Cerebellar nuclear complex (tissue), 1 donor: ENCODE measurements around the gene CXCL6.

ENCODE experiments used
- DNase-seq, 2 experiments: peaks; one replicate each; lab custom pipeline; 2025; lab: John Stamatoyannopoulos, UW

CXCL6 gene

DNA sequence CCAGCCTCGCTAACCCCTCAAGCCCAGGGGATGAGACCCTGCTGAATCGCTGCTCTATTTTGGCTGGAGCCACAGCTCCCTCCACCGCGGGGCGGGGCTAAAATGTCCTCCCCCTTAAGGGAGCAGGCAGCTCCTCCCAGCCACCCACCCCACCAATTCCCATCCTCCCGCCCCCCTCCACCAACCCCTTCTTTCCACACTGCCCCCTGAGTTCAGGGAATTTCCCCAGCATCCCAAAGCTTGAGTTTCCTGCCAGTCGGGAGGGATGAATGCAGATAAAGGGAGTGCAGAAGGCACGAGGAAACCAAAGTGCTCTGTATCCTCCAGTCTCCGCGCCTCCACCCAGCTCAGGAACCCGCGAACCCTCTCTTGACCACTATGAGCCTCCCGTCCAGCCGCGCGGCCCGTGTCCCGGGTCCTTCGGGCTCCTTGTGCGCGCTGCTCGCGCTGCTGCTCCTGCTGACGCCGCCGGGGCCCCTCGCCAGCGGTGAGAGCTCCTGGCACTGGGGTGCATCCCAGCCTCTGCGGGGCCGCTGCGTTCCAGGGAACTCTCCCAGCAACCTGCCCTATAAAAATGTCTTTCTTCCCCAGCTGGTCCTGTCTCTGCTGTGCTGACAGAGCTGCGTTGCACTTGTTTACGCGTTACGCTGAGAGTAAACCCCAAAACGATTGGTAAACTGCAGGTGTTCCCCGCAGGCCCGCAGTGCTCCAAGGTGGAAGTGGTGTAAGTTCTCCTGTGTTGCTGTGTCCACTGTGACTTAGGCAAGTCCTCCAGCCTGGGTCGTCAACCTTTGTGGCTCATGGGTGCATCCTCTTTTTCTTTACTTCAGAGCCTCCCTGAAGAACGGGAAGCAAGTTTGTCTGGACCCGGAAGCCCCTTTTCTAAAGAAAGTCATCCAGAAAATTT lies at the start of gene CXCL6:
TSS of gene CXCL6 (plus strand) at position 306 of the 907 bp plus-strand sequence. CDS start at position 379, 73 bp downstream.
- DNase-seq = no peak

GRCh38 chr4:73788411-73788810 lies 48.1 kb upstream of the CXCL6 start:
- DNase-seq = no peak

DNA sequence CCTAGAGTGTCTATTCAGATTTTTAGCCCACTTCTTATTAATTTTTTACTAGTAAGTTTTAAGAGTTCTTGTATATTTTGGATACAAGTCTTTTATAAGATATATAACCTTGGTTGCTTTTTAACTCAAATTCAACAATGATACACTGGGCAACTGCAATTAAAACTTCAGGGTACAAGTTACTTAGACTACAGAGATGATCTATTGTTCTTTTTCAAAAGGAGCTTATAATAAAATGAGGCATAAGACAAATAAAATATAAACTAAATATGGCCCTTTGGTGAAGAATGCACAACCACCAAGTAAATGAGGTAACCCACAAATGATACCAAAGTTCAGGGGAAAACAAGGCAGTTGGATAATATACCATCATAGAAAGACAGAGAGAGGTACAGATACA lies 37.6 kb upstream of the CXCL6 start:
- no peak for DNase-seq

GRCh38 chr4:73800206-73800605 lies 36.3 kb upstream of the CXCL6 start:
- DNase-seq = no peak

- no peak for DNase-seq
Observed at GRCh38 chr4:73801692-73802091, 34.8 kb upstream of the CXCL6 start.

DNA sequence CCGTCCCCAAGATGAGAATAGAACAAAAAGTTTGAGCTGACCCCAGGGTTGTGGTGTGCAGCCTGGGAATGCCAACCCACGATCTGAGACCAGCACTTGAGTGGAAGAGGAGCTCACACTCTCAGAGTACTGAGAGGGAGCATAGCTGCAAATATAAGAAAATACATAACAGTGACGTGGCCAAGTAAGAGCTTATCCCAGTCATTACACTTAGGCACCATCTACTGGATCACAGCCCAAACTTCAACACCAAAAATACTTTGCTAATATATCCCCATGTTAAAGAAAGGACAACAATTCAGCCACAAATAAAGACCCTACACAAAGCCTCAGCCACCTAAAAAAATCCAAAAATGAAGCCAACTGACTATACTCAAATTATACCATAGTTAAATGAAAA lies 33.3 kb upstream of the CXCL6 start:
- no peak for DNase-seq

DNA sequence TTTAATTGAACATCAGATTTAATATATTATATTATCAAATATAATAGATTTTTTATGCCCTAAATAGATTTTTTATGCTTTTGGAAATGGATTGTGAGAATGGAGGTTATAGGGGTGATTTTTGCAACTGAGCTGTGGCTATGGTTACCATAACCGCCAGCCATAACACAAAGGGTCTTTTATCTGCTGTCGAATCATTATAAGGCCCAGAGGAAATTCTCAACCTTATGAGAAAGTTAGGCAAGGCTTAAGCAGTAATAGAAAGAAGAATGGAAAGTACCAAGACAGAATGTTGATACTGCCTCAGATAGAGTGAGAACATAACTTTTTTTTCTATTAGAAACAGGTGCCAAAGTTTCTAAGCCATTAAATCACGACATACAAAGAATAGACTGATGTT lies 26.3 kb upstream of the CXCL6 start:
- no peak for DNase-seq

- no peak for DNase-seq
Observed at GRCh38 chr4:73811841-73812240, 24.6 kb upstream of the CXCL6 start.

DNA sequence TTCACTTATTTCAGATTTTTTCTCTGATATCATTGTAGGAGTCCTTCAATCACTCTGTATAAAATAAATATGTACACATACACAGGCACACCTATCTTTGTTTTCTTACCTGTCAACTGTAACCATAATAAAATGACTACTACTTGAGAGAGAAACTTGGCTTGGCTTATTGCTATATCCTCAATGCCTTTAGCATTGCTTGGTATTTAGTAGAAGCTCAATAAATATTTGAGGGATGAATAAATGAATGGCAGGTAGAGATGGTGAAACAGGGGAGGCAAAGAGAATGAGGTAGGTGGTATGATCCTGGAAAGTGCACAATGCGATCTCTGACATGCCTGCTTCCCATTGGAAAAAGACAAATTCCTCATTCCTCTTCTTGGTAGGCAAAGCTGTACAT lies 21.8 kb upstream of the CXCL6 start:
- no peak for DNase-seq

GRCh38 chr4:73815145-73815544 lies 21.3 kb upstream of the CXCL6 start:
- DNase-seq = no peak

DNA sequence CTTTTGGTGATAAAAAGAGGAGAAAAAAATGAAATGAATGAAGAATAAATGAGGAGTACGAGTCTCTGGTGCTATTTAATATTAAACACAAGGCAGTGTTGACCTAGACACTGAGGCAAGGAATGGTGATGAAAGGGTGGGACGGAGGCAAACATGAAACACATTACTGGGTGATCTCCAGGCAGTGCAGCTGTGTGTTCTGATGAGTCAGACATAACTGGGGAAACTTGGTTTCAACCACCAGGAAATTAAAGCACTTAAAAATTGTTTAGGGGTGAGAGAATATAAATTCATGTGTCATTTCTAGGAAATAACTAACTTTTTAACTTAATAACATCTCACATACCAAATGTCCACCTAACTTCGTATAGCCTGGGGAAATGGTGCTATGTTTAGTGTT lies 19.7 kb upstream of the CXCL6 start:
- DNase-seq = no peak

- DNase-seq = no peak
Observed at GRCh38 chr4:73817341-73817740, 19.1 kb upstream of the CXCL6 start.

- no peak for DNase-seq
Observed at GRCh38 chr4:73821325-73821724, 15.2 kb upstream of the CXCL6 start.

GRCh38 chr4:73822389-73822788 lies 14.1 kb upstream of the CXCL6 start:
- DNase-seq = no peak

DNA sequence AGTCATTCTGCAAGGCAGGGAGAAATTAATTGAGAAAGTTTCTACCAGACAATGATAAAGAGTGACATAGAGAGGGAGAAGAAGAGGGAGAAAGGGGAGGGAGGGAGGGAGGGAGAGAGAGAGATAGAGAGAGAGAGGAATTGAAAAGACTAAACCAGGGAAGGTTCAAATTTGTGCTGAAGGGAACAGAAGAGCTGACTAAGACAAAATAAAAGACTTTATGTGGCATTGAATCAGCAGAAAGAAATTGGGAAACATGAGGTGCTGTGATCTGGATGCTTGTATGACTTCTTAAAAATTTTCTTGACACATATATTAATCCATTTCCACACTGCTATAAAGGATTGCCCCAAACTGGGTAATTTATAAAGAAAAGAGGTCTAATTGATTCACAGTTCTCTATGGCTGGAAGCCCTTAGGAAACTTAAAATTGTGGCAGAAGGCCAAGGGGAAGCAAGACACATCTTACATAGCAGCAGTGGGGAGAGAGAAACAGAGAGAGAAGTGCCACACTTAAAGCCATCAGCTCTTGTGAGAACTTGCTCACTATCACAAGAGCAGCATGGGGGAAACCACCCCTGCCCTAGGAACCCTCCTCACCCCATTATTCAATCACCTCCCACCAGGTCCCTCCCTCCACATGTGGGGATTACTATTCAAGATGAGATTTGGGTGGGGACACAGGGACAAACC lies 13.5 kb upstream of the CXCL6 start:
- no peak for DNase-seq

DNA sequence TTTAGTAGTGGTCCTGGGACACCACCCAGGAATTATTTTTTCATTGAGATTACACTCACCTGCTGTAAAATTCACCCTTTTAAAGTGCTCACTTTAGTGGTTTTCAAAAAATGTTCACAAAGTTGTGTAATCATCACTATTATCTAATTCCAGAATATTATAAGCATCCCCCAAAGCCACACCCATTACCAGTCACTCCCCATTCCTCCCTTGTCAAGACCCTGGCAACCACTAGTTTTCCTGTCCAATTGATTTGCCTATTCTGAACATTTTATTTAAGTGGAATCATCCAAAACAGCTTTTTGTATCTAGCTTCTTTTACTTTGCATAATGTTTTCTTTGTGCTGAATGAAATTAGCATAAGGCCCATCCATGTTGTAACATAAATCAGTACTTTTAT lies 12.7 kb upstream of the CXCL6 start:
- no peak for DNase-seq

DNA sequence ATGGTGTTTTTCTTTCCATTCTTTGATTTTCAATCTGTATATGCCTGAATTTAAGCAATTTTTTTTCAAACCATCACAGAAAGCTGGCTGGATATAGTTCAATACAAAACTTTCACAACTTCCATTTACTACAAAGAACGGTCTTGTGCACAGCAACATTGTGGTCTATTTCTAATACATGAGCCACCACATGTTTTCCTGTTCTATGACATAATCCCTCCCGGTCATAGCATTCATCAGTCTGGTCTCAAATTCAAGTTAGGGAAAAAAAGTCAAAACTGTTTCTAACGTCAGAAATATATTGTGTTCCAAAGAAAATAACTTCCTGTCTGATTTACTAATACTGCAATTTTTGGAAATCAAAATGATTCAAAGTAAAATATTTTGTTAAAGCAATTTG lies 7.5 kb upstream of the CXCL6 start:
- DNase-seq = no peak

DNA sequence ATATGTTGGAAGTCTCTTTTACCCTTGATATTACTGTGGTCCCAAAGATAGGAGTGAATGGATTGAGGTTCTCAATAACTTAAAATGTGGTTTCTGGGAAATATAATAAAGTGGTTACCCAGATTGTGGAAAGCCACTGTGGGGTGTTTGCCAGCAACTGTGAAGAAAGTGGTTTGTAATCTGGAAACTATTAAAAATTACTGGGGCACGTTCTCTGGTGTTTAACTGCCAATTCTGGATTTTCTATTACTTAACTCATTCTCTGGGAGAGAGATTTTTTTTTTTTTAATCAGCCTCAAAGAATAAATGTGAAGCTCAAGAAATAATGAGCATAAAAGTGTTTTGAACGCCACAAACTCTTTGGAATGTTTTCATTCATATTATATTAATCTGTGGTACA lies 4.9 kb upstream of the CXCL6 start:
- DNase-seq = no peak

GRCh38 chr4:73832651-73833237 lies 3.7 kb upstream of the CXCL6 start:
- no peak for DNase-seq

DNA sequence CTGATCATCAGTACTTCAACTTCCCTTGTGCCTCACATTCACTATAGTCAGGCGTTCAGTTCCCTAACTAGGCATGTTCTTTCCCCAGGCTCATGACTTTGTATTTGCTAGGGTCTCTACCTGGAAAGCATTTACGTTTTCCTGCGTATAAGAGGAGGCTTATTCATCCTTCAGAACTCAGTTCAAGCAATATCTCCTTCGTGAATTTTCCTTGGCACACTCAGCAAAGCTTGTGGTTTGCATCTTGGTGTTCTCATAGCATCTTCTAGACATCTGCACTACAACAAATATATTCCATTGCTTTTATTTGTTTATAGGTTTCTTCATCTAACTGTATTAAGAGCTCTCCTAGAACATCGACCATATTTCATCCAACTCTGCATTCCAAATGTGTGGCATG lies 2.6 kb downstream of the CXCL6 start:
- DNase-seq = no peak

DNA sequence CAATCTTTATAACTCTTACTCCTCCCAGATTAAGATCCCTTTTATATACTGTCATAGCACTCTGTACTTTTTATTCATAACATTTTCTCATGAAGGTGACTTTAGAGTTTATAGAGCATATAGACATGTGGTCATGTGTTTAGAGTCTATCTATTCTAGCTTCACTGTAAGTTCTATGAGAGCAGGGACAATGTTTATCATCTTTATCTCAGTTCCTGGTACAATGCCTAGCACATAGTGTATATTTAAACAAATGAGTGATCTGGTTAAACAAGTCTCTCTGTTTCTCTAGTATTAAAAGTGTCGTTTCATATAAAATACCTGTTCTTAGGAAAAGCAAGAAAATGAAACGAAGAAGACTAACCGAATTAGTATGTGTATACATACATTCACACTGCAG lies 3.2 kb downstream of the CXCL6 start:
- no peak for DNase-seq

DNA sequence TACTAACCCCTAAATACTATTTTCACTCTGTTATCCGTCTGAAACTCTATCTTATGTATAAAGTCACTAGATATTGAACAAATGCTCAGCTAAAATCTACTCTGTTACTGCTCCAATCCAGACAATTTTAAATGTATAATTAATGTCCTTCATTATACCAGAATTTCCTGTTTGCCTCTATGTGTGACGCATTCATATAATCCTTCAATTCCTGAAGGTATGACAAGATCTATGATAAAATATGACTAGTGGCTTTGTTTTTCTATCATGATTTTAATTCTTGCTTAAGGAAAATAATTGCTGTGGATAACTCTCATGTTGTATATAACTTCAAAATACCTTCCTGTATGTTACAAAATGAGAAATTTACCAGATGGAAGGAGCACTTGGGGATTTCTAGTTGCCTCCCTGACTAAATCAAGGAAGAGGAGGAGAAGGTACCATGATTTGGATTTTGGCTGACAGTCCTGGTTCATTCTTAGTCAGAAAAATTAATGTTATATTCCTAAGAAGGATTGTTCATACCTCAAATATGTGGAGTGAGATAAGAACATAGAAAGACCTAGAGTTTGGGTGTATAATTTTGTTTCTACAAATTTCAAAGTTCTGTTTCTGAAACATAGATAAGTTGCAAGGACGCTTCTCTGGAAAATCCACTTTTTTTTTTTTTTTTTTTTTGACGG lies 4.9 kb downstream of the CXCL6 start:
- DNase-seq = no peak
